ENCODE data around the gene MYL7.

MYL7 gene

GRCh38 chr7:44143646-44144250 is 2.6 kb upstream of the MYL7 start:
- H3K4me3 ChIP-seq (ENCODE audit: low read depth, low read length) = no peak overlapping the region
- no peak for DNase-seq (ENCODE audit: low read depth)
- in situ Hi-C loops (cut with HindIII; ENCODE audit: low sequenced_read_pairs) = no loop called here
- TF ChIP-seq CTCF (IDR thresholded peaks at IDR 0.05; ENCODE audit: low read depth, low read length, missing control alignments) = no peak

- no peak overlapping the region for H3K4me3 ChIP-seq (ENCODE audit: low read depth, low read length)
- TF ChIP-seq CTCF (IDR thresholded peaks at IDR 0.05; ENCODE audit: low read depth, low read length, missing control alignments) = no peak
- in situ Hi-C loops (cut with HindIII; ENCODE audit: low sequenced_read_pairs) = no loop called here
- no peak for DNase-seq (ENCODE audit: low read depth)
These were observed 896 bp upstream of the MYL7 start for GRCh38 chr7:44142028-44142427.

- no peak for TF ChIP-seq CTCF (IDR thresholded peaks at IDR 0.05; ENCODE audit: low read depth, low read length, missing control alignments)
- DNase-seq (ENCODE audit: low read depth) = no peak
- H3K4me3 ChIP-seq (ENCODE audit: low read depth, low read length) = no peak overlapping the region
- in situ Hi-C loops (cut with HindIII; ENCODE audit: low sequenced_read_pairs) = no loop called here
These were observed 791 bp downstream of the MYL7 start for GRCh38 chr7:44140341-44140740.

- no peak for TF ChIP-seq CTCF (IDR thresholded peaks at IDR 0.05; ENCODE audit: low read depth, low read length, missing control alignments)
- in situ Hi-C loops (cut with HindIII; ENCODE audit: low sequenced_read_pairs) = no loop called here
- no peak for DNase-seq (ENCODE audit: low read depth)
- H3K4me3 ChIP-seq (ENCODE audit: low read depth, low read length) = no peak overlapping the region
These were observed 1.7 kb downstream of the MYL7 start for GRCh38 chr7:44139311-44140010.

- DNase-seq (ENCODE audit: low read depth) = no peak
- in situ Hi-C loops (cut with HindIII; ENCODE audit: low sequenced_read_pairs) = no loop called here
- no peak overlapping the region for H3K4me3 ChIP-seq (ENCODE audit: low read depth, low read length)
- no peak for TF ChIP-seq CTCF (IDR thresholded peaks at IDR 0.05; ENCODE audit: low read depth, low read length, missing control alignments)
These were observed 2.4 kb downstream of the MYL7 start for GRCh38 chr7:44138698-44139097.

GRCh38 chr7:44136731-44137130 is 4.4 kb downstream of the MYL7 start:
- DNase-seq (ENCODE audit: low read depth) = no peak
- no peak for TF ChIP-seq CTCF (IDR thresholded peaks at IDR 0.05; ENCODE audit: low read depth, low read length, missing control alignments)
- H3K4me3 ChIP-seq (ENCODE audit: low read depth, low read length) = no peak overlapping the region
- in situ Hi-C loops (cut with HindIII; ENCODE audit: low sequenced_read_pairs) = no loop called here

Measured in astrocyte of the cerebellum (primary cell).